Stomach smooth muscle (tissue), 2 donors: Measurements from ENCODE around the gene PPFIA1.
A peak's percentile ranks its signal among the peaks of the same experiment; 100 is the strongest.
"Not testable (repeated sequence)": the region's sequence is repeated elsewhere in the genome, so short reads cannot be mapped to it uniquely, and the experiment has no call there.

Source experiments
- H3K27ac ChIP-seq: one replicate; pipeline ENCODE4 v1.7.0; 2013; ENCODE audit warnings: mild to moderate bottlenecking, low read length, inconsistent platforms
- H3K27me3 ChIP-seq, 2 donors: one replicate each; pipeline ENCODE4 v1.7.0; 2013; ENCODE audit warnings: low read length in 2 of 2; ENCODE audit not compliant: insufficient read depth in 2 of 2, control insufficient read depth in 1 of 2
- H3K36me3 ChIP-seq, 2 donors: one replicate each; pipeline ENCODE4 v1.7.0; 2013; ENCODE audit warnings: low read length in 2 of 2; ENCODE audit not compliant: control insufficient read depth in 2 of 2, insufficient read depth in 2 of 2
- H3K4me1 ChIP-seq: one replicate; pipeline ENCODE4 v1.7.0; 2013; ENCODE audit warnings: low read length; ENCODE audit not compliant: control insufficient read depth, insufficient read depth
- H3K4me3 ChIP-seq, 2 donors: one replicate each; pipeline ENCODE4 v1.7.0; 2013; ENCODE audit warnings: low read length in 2 of 2
- H3K9ac ChIP-seq, 2 donors: one replicate each; pipeline ENCODE4 v1.7.0; 2013; ENCODE audit warnings: low read length in 2 of 2, mild to moderate bottlenecking in 1 of 2
- H3K9me3 ChIP-seq, 2 donors: one replicate each; pipeline ENCODE4 v1.7.0; 2013; ENCODE audit warnings: low read length in 2 of 2; ENCODE audit not compliant: control insufficient read depth in 2 of 2
- donor health status: healthy.
- donor health status: Pancreatic carcinoma.

The PPFIA1 gene

DNA sequence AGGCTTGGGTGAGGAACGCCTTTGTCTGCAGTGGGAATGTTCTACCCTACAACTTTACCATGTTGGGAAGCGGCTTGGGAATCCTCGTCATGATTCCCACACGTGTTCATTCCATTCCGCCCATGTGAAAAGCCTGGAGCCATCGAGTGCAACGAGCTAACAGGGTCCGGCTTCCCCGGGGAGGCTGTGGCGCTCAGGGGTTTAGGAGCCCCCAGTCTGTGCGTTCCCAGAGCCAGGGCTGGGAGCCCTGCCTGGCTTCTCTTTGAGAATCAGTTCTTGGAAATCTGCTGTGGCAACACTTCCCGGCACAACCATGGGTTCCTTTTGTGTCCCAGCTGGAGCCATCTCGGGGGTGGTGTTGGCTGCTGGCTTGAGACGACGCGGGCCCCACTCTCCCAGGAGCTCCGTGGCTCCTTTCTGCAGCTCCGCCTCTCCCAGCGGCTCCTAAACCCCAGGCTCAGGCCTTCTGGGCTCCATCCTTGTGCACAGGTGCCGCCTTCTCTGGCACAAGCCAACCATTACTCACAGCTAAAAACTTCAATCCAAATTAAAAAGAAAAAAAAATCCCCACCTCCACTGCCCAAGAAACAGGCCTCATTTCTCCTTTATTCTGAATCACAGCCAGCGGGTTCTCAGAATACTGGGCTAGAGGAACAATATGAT is 18.7 kb upstream of the PPFIA1 start:
- no peaks in the 10 kb centered on the region for H3K9me3 ChIP-seq
- no peak overlapping the region for H3K4me3 ChIP-seq
- no peaks in the 10 kb centered on the region for H3K36me3 ChIP-seq
- no peak overlapping the region for H3K9ac ChIP-seq
- H3K4me1 ChIP-seq: no peaks in the 10 kb centered on the region
- no peak overlapping the region for H3K27ac ChIP-seq
- peaks cover 0 to 2% of the 10 kb centered on the region in 2 donors for H3K27me3 ChIP-seq

DNA sequence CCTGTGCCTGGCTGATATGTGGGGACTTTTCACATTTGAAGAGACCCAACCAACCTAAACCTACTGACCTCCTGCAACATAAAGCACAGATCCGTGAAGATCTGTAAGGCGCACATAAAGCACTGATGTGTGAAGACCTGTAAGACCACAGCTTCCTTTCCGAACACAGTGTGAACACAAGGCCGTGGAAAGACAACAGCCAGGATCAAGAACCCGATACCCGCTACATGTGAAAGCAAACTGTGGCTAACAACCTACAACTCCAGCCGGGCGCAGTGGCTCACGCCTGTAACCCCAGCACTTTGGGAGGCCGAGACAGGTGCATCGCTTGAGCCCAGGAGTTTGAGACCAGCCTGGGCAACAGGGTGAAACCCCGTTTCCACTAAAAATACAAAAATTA is 17.6 kb upstream of the PPFIA1 start:
- Histone ChIP-seq H3K27me3 (no peaks in the 10 kb centered on the region), H3K9me3 (no peaks in the 10 kb centered on the region), H3K4me3 (no peak overlapping the region), H3K27ac (no peak overlapping the region), H3K4me1 (no peaks in the 10 kb centered on the region), H3K36me3 (no peaks in the 10 kb centered on the region), H3K9ac (no peak overlapping the region)

DNA sequence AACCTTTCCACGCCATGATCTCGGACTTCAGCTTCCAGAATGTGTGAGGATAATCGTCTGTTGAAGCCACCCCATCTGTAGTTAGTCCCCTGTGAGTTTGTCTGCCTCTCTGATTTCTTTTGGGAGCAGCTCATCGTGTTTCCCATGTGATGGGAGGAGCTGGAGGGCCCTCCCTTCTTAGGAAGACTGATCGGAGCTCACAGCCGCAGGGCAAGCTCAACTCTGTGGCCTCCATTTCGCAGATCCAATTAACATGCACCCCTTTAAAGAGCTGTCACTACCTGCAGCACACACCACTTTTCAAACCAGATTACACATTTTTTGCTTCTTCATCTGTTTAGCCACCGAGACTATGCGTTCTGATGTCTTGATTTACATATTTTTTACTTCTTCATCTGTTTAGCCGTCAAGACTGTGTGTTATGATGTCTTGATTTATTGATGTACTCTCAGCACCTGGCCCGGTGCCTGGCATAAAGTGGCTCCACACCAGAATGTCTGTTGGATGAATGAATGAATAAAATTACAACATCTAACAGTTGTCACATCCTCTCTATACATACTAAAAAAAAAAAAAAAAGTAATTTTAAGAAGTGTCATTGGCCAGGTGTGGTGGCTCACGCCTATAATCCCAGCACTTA is 14.9 kb upstream of the PPFIA1 start:
- H3K9ac ChIP-seq: no peak overlapping the region
- H3K4me1 ChIP-seq: no peaks in the 10 kb centered on the region
- no peak overlapping the region for H3K4me3 ChIP-seq
- H3K9me3 ChIP-seq: no peaks in the 10 kb centered on the region
- no peaks in the 10 kb centered on the region for H3K27me3 ChIP-seq
- no peaks in the 10 kb centered on the region for H3K36me3 ChIP-seq
- no peak overlapping the region for H3K27ac ChIP-seq

DNA sequence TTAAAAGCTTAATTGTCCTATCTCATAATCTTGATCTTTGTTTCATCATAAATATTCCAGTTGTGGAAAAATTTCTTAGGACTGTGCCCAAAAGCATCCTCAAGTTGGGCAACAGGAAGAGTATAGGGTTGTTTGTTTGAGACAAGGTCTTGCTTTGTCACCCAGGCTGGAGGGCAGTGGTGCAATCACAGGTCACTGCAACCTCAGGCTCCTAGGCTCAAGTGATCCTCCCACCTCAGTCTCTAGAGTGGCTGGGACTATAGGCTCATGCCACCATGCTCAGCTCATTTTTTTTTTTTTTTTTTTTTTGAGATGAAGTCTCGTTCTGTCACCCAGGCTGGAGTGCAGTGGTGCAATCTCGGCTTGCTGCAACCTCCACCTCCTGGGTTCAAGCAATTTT is 11.4 kb upstream of the PPFIA1 start:
- H3K9ac ChIP-seq, H3K9me3 ChIP-seq, H3K27ac ChIP-seq, H3K36me3 ChIP-seq, H3K27me3 ChIP-seq, H3K4me1 ChIP-seq, H3K4me3 ChIP-seq: not testable (repeated sequence)

DNA sequence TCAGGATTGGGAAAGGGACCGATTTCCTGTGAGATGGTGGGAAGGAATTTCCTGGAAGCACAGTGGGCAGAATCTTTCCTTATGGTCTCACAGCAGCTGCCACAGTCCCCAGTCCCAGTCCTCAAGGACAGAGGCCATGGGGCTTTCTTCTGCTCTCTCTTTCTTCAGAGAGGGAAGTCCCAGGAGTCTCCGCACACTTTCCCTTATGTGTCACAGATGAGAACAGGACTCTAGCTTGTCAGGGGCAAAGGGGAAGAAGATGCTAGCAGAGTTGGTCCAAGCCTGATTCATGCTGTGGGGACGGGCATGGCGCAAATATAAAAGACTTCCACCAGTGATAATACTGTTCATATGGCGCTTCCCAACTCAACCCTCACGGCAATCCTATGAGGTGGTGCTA is 7.5 kb upstream of the PPFIA1 start:
- no peak overlapping the region for H3K9ac ChIP-seq
- H3K9me3 ChIP-seq: no peaks in the 10 kb centered on the region
- peaks cover 0 to 2% of the 10 kb centered on the region in 2 donors for H3K27me3 ChIP-seq
- H3K27ac ChIP-seq: no peak overlapping the region
- no peaks in the 10 kb centered on the region for H3K36me3 ChIP-seq
- H3K4me1 ChIP-seq: no peaks in the 10 kb centered on the region
- no peak overlapping the region for H3K4me3 ChIP-seq

DNA sequence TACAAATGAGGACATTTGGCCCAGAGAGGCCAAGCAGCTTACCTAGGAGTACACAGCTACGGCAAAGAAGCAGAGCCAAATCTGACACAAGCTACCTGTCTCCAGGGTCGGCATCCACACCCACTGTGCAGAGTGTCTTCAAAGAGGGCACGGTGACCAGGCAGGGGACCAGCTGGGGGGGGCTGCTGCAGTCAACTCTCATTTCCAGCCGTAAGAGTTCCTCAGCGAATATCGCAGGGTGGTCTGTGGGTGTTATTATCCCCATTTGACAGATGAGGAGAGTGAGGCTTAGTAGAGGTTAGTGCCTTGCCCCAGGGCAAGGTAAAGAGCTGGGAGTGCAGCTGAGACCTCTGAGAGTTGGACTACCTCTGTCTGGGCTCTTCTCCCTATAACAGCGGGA is 7.1 kb upstream of the PPFIA1 start:
- H3K9ac ChIP-seq: no peak overlapping the region
- peaks cover 0 to 2% of the 10 kb centered on the region in 2 donors for H3K27me3 ChIP-seq
- H3K4me3 ChIP-seq: no peak overlapping the region
- H3K36me3 ChIP-seq: no peaks in the 10 kb centered on the region
- H3K27ac ChIP-seq: no peak overlapping the region
- no peaks in the 10 kb centered on the region for H3K9me3 ChIP-seq
- no peaks in the 10 kb centered on the region for H3K4me1 ChIP-seq

DNA sequence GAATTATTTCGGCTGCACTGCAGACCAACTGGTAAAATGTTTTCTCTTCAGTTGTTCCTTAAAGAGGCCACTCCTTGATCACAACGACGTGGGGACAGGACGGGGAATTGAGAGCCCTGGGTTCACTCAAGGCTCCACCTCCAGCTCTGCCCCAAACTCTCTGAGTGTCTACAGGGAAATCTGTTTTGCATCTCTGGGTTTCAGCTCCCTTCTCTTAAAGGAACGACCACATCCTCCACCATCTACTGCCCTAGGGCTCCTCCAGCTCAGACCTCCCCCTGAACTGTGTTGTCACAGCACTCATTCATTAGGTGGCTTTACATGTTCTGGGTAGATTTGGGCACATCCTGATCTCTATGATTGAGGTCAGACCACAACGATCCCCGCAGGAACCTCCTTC is 5.1 kb upstream of the PPFIA1 start:
- H3K9me3 ChIP-seq: no peaks in the 10 kb centered on the region
- peaks cover 2 to 3% of the 10 kb centered on the region in 2 donors for H3K27me3 ChIP-seq
- H3K4me3 ChIP-seq: no peak overlapping the region
- H3K36me3 ChIP-seq: no peaks in the 10 kb centered on the region
- H3K9ac ChIP-seq: no peak overlapping the region
- peaks cover 5% of the 10 kb centered on the region for H3K4me1 ChIP-seq
- H3K27ac ChIP-seq: no peak overlapping the region

DNA sequence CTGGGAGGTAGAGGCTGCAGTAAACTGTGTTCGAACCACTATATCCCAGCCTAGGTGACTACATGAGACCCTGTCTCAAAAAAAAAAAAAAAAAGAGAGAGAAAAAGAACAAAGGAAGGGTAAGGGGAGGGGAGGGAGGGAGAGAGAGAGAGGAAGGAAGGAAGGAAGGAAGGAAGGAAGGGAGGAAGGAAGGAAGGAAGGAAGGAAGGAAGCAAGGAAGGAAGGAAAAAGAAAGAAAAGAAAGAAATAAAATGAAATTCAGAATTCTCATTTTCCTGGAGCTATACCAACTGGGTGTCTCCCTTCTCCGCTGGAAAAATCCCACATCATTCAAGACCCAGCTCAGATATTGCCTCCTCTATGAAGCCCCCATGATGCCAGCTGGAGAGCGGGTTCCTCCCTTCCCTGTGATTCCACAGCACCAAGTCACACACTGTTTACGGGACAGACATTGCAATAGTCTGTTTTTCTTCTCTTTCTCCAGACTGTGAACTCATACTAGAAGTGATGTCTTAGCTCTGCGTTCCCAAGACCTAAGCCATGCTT is 3.0 kb upstream of the PPFIA1 start:
- Histone ChIP-seq H3K27ac (no peak overlapping the region), H3K4me1 (peaks cover 15% of the 10 kb centered on the region), H3K9me3 (no peaks in the 10 kb centered on the region), H3K36me3 (no peaks in the 10 kb centered on the region), H3K9ac (no peak overlapping the region), H3K4me3 (no peak overlapping the region), H3K27me3 (peaks cover 2 to 3% of the 10 kb centered on the region in 2 donors)

DNA sequence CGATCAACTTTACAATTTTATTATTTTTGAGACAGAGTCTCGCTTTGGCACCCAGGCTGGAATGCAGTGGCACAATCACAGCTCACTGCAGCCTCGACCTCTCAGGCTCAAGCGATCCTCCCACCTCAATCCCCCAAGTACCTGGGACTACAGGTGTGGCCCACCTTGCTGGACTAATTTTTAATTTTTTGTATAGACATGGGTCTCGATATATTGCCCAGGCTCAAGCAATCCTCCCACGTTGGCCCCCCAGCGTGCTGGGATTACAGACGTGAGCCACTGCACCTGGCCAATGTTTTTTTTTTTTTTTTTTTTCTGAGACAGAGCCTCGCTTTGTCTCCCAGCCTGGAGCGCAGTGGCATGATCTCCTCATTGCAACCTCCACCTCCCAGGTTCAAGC is 2.0 kb upstream of the PPFIA1 start:
- no peak overlapping the region for H3K4me3 ChIP-seq
- no peak overlapping the region for H3K27ac ChIP-seq
- H3K36me3 ChIP-seq: no peaks in the 10 kb centered on the region
- H3K9ac ChIP-seq: no peak overlapping the region
- peaks cover 2 to 3% of the 10 kb centered on the region in 2 donors for H3K27me3 ChIP-seq
- H3K9me3 ChIP-seq: no peaks in the 10 kb centered on the region
- peaks cover 15% of the 10 kb centered on the region for H3K4me1 ChIP-seq

DNA sequence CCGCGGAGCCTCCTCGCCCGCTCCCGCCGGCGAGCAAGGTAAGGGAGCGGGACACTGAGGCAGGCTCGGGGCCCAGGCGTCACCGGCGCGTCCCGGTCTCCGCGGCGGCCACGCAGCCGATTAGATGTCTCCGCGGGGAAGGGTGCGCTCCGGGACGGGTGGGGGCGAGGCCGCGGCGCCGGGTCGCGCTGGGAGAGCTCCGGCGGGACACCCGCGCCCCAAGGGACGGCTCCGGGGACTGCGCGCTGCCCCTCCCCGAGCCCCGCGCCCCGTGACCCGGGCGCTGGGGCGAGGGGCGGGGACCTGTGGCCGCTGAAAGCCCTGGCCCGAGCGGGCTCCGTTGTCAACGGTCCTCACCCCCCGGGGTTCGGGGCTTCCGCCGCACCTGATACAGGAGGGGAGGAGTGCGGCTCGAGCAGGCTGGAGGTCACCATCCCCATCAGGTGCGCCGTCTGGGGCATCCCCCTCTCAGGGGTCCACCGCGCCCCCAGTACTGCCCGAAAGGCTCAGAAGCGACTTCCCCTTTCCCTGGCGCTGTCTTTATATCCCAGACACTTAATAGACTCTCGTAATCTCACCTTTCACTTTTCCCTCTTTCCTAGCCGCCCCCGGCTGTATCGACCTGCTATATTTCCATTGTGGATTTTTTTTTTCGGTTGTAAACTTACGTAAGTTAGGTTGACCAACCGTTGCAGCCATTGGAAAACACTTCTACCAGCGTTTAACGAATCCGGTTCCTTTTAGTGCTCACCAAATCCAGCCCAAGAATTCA is 573 bp downstream of the PPFIA1 start:
- Histone ChIP-seq H3K4me1 (peaks cover 15% of the 10 kb centered on the region), H3K27ac (no peak overlapping the region), H3K9ac (peak overlapping the region; percentile 80 to 84), H3K27me3 (peaks cover 0 to 3% of the 10 kb centered on the region in 2 donors), H3K4me3 (peak overlapping the region; percentile 77 to 85), H3K9me3 (no peaks in the 10 kb centered on the region), H3K36me3 (peaks cover 7 to 13% of the 10 kb centered on the region in 2 donors)
